HepG2 (cell line): ENCODE data around the gene SLC25A11. TPM values are rescaled to one million over a fixed set of nuclear protein-coding genes. Genes with fewer than 3 reads are reported as not detected.

Experiments
- CENPT ChIP-seq: sonication (generic); formaldehyde crosslinking; IDR thresholded peaks from 2 replicates; pipeline ENCODE4 v1.8.0; 2022; ENCODE audit warnings: low read depth, mild to moderate bottlenecking, moderate library complexity, missing genetic modification reagents
- GATAD1 ChIP-seq: IDR thresholded peaks from 2 replicates; pipeline ENCODE4 v1.6.1; 2016; ENCODE audit warnings: missing genetic modification reagents, missing compliant biosample characterization
- KLF16 ChIP-seq, 2 experiments: sonication (generic) in 1 of 2; formaldehyde crosslinking in 1 of 2; IDR thresholded peaks; 2 replicates each; pipeline versions ENCODE4 v1.6.1 to v1.8.0; 2016 to 2023; ENCODE audit warnings: missing genetic modification reagents in 2 of 2, missing compliant biosample characterization in 1 of 2
- NBN ChIP-seq: fragments of 450-650 bp; conservative IDR thresholded peaks from 2 replicates; pipeline ENCODE4 v1.6.1; 2017
- NFE2L1 ChIP-seq: sonication (generic); formaldehyde crosslinking; IDR thresholded peaks from 2 replicates; pipeline ENCODE4 v1.4.0; 2020; ENCODE audit warnings: missing genetic modification reagents, mild to moderate bottlenecking, borderline replicate concordance
- NFIC ChIP-seq: IDR thresholded peaks from 2 replicates; pipeline ENCODE4 v1.6.1; 2012; ENCODE audit warnings: mild to moderate bottlenecking, low read length, inconsistent platforms
- NRL ChIP-seq: sonication (generic); formaldehyde crosslinking; IDR thresholded peaks from 2 replicates; pipeline ENCODE4 v1.5.0; 2020; ENCODE audit warnings: missing genetic modification reagents, mild to moderate bottlenecking, moderate library complexity, borderline replicate concordance
- RBAK ChIP-seq: sonication (generic); formaldehyde crosslinking; IDR thresholded peaks from 2 replicates; pipeline ENCODE4 v1.5.1; 2020; ENCODE audit warnings: mild to moderate bottlenecking, missing genetic modification reagents
- SRSF4 ChIP-seq: fragments of 200-400 bp; formaldehyde crosslinking; IDR thresholded peaks from one replicate; pipeline ENCODE4 v1.6.1; 2018; ENCODE audit warnings: mild to moderate bottlenecking, low read depth, low read length, moderate library complexity; ENCODE audit not compliant: poor library complexity, severe bottlenecking
- ZNF253 ChIP-seq: sonication (generic); formaldehyde crosslinking; IDR thresholded peaks from 2 replicates; pipeline ENCODE4 v1.8.0; 2022; ENCODE audit warnings: mild to moderate bottlenecking, missing genetic modification reagents, borderline replicate concordance
- ZNF335 ChIP-seq: sonication (generic); formaldehyde crosslinking; IDR thresholded peaks from 2 replicates; pipeline ENCODE4 v1.4.0; 2020; ENCODE audit warnings: missing genetic modification reagents
- ZNF660 ChIP-seq: sonication (generic); formaldehyde crosslinking; IDR thresholded peaks from 2 replicates; pipeline ENCODE4 v1.5.1; 2020; ENCODE audit warnings: mild to moderate bottlenecking, low read depth, missing genetic modification reagents, borderline replicate concordance
- ZNF703 ChIP-seq: sonication (generic); formaldehyde crosslinking; IDR thresholded peaks from 2 replicates; pipeline ENCODE4 v1.5.1; 2020; ENCODE audit warnings: missing genetic modification reagents, mild to moderate bottlenecking, moderate library complexity, borderline replicate concordance
- ZNF724P ChIP-seq: sonication (generic); formaldehyde crosslinking; IDR thresholded peaks from 2 replicates; pipeline ENCODE4 v1.8.0; 2022; ENCODE audit warnings: missing genetic modification reagents, borderline replicate concordance
- ZNF766 ChIP-seq: sonication (generic); formaldehyde crosslinking; IDR thresholded peaks from 2 replicates; pipeline ENCODE4 v1.5.0; 2020; ENCODE audit warnings: missing genetic modification reagents, borderline replicate concordance
- ZNF839 ChIP-seq: sonication (generic); formaldehyde crosslinking; IDR thresholded peaks from 2 replicates; pipeline ENCODE4 v1.4.0; 2020; ENCODE audit warnings: missing genetic modification reagents, mild to moderate bottlenecking, borderline replicate concordance
- polyA plus RNA-seq, 8 experiments: library from polyadenylated mRNA; depleted of rRNA in 3 of 8; stranded (reverse) in 7 of 8; unstranded in 1 of 8; fragments of >200 nt; fragmentation: Illumina TruSeq in 4 of 8; extraction: Trizol in 4 of 8; gene quantifications; 2 replicates each; pipeline versions ENCODE4 v1.2.1 to v1.2.3, GENCODE V29; 2011 to 2016; ENCODE audit warnings: low read depth in 4 of 8, missing spikeins in 1 of 8, mixed read lengths in 1 of 8; ENCODE audit not compliant: insufficient read depth in 1 of 8
- total RNA-seq, 5 experiments: library from RNA; depleted of rRNA; stranded (reverse); fragments of >200 nt; fragmentation: Illumina TruSeq; extraction: Trizol; gene quantifications; 2 replicates each; pipeline ENCODE4 v1.2.3, GENCODE V29; 2016; ENCODE audit warnings: low read depth in 1 of 5
- TF ChIP-seq, protein P1 (sequence below): IDR thresholded peaks from 2 replicates; pipeline ENCODE4 v1.4.0; 2020; ENCODE audit warnings: mild to moderate bottlenecking, missing genetic modification reagents
- TF ChIP-seq, protein P2 (sequence below): sonication (generic); formaldehyde crosslinking; IDR thresholded peaks from 2 replicates; pipeline ENCODE4 v1.8.0; 2022; ENCODE audit warnings: mild to moderate bottlenecking, missing genetic modification reagents, borderline replicate concordance
- TF ChIP-seq, protein P3 (sequence below): IDR thresholded peaks from 2 replicates; pipeline ENCODE4 v1.6.1; 2012; ENCODE audit warnings: low read depth, low read length, improper control_type of control experiment
- TF ChIP-seq, protein P4 (sequence below): sonication (generic); formaldehyde crosslinking; IDR thresholded peaks from 2 replicates; pipeline ENCODE4 v1.4.0; 2020; ENCODE audit warnings: mild to moderate bottlenecking, missing genetic modification reagents

The SLC25A11 gene
- total and polyA plus RNA-seq, 2 of the 13 experiments (the other 11 are each of a cell fraction or from before 2014, with no cell fraction given) = 35.4 to 47.2 TPM

DNA sequence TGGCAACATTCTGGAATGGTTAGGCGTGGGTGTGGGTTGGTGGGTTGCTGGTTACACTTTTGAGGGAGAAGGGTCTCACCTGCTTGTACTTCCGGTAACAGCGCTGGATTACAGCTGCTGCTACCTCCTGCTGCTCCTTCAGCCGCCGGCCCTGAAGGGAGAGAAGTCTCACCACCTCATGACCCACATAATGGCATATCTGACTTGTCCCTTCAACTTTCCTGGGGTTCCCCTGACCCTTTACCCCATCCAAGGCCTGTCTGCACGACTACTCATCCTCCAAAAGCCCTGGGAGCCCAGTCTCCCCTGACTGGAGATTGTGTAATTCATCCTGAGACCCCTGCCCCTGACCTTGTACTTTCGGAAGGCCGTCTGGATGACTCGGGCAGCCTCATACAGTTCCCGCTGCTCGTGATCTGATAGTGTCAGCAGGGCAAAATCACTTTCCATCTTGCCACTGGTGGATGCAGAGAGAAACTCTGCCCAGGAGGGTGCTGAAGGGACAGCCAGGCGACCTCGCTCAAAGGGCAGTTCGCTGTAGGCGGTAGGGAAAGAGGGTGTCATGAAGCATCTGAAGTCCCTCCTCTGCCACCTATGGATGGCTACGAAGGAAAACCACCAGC is 29.8 kb upstream of the SLC25A11 start (continued):
- TF ChIP-seq, protein P1, sequence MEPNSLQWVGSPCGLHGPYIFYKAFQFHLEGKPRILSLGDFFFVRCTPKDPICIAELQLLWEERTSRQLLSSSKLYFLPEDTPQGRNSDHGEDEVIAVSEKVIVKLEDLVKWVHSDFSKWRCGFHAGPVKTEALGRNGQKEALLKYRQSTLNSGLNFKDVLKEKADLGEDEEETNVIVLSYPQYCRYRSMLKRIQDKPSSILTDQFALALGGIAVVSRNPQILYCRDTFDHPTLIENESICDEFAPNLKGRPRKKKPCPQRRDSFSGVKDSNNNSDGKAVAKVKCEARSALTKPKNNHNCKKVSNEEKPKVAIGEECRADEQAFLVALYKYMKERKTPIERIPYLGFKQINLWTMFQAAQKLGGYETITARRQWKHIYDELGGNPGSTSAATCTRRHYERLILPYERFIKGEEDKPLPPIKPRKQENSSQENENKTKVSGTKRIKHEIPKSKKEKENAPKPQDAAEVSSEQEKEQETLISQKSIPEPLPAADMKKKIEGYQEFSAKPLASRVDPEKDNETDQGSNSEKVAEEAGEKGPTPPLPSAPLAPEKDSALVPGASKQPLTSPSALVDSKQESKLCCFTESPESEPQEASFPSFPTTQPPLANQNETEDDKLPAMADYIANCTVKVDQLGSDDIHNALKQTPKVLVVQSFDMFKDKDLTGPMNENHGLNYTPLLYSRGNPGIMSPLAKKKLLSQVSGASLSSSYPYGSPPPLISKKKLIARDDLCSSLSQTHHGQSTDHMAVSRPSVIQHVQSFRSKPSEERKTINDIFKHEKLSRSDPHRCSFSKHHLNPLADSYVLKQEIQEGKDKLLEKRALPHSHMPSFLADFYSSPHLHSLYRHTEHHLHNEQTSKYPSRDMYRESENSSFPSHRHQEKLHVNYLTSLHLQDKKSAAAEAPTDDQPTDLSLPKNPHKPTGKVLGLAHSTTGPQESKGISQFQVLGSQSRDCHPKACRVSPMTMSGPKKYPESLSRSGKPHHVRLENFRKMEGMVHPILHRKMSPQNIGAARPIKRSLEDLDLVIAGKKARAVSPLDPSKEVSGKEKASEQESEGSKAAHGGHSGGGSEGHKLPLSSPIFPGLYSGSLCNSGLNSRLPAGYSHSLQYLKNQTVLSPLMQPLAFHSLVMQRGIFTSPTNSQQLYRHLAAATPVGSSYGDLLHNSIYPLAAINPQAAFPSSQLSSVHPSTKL (CRISPR knock-in tag) = no peak
- TF ChIP-seq NFE2L1 (CRISPR knock-in tag) (no peak), NFIC (no peak), SRSF4 (no peak), ZNF703 (CRISPR knock-in tag) (no peak), ZNF253 (CRISPR knock-in tag) (0 out of 2 replicates have a peak, but pooled peaks have one; percentile 39), ZNF660 (no peak), NBN (no peak), NRL (no peak), ZNF724P (CRISPR knock-in tag) (no peak), GATAD1 (CRISPR knock-in tag) (no peak), KLF16 (CRISPR knock-in tag; IDR thresholded peaks at IDR 0.05) (no peak), ZNF335 (0 out of 2 replicates have a peak, but pooled peaks have one; percentile 26), ZNF839 (CRISPR knock-in tag) (no peak), CENPT (CRISPR knock-in tag) (no peak), RBAK (CRISPR knock-in tag) (no peak), ZNF766 (CRISPR knock-in tag) (no peak; the same call in 1 of the 2 replicates)
- TF ChIP-seq, protein P2, sequence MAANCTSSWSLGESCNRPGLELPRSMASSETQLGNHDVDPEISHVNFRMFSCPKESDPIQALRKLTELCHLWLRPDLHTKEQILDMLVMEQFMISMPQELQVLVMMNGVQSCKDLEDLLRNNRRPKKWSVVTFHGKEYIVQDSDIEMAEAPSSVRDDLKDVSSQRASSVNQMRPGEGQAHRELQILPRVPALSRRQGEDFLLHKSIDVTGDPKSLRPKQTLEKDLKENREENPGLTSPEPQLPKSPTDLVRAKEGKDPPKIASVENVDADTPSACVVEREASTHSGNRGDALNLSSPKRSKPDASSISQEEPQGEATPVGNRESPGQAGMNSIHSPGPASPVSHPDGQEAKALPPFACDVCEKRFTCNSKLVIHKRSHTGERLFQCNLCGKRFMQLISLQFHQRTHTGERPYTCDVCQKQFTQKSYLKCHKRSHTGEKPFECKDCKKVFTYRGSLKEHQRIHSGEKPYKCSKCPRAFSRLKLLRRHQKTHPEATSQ (CRISPR knock-in tag) = no peak
- TF ChIP-seq, protein P3, sequence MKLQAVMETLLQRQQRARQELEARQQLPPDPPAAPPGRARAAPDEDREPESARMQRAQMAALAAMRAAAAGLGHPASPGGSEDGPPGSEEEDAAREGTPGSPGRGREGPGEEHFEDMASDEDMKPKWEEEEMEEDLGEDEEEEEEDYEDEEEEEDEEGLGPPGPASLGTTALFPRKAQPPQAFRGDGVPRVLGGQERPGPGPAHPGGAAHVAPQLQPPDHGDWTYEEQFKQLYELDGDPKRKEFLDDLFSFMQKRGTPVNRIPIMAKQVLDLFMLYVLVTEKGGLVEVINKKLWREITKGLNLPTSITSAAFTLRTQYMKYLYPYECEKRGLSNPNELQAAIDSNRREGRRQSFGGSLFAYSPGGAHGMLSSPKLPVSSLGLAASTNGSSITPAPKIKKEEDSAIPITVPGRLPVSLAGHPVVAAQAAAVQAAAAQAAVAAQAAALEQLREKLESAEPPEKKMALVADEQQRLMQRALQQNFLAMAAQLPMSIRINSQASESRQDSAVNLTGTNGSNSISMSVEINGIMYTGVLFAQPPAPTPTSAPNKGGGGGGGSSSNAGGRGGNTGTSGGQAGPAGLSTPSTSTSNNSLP = no peak
- TF ChIP-seq, protein P4, sequence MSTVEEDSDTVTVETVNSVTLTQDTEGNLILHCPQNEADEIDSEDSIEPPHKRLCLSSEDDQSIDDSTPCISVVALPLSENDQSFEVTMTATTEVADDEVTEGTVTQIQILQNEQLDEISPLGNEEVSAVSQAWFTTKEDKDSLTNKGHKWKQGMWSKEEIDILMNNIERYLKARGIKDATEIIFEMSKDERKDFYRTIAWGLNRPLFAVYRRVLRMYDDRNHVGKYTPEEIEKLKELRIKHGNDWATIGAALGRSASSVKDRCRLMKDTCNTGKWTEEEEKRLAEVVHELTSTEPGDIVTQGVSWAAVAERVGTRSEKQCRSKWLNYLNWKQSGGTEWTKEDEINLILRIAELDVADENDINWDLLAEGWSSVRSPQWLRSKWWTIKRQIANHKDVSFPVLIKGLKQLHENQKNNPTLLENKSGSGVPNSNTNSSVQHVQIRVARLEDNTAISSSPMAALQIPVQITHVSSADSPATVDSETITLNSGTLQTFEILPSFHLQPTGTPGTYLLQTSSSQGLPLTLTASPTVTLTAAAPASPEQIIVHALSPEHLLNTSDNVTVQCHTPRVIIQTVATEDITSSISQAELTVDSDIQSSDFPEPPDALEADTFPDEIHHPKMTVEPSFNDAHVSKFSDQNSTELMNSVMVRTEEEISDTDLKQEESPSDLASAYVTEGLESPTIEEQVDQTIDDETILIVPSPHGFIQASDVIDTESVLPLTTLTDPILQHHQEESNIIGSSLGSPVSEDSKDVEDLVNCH (CRISPR knock-in tag) = no peak
